ENCODE measurements around the gene MAEA.

- TF ChIP-seq CTCF (IDR thresholded peaks at IDR 0.05) = no peak
- TF ChIP-seq POLR2A (IDR thresholded peaks at IDR 0.05) = no peak
- TF ChIP-seq EP300 (IDR thresholded peaks at IDR 0.05) = no peak
These were observed 14.8 kb upstream of the MAEA start for GRCh38 chr4:1274871-1275270.

All from tibial nerve (tissue), 4 donors.